SW 1271 (cell line): ENCODE data around the gene SIRT2.

ENCODE experiments used
- DNase-seq, 2 experiments: peaks; one replicate each; lab custom pipeline; 2025; lab: John Stamatoyannopoulos, UW

SIRT2 gene

GRCh38 chr19:38845374-38846024 is 53.9 kb downstream of the SIRT2 start:
- no peak for DNase-seq

GRCh38 chr19:38844093-38844686 is 55.2 kb downstream of the SIRT2 start:
- no peak for DNase-seq

- DNase-seq, result no peak
Observed at GRCh38 chr19:38843175-38843758, 56.2 kb downstream of the SIRT2 start.

GRCh38 chr19:38842439-38843174 is 56.8 kb downstream of the SIRT2 start:
- DNase-seq, result no peak

- DNase-seq, result no peak
Observed at GRCh38 chr19:38841787-38842438, 57.5 kb downstream of the SIRT2 start.

GRCh38 chr19:38841180-38841766 is 58.1 kb downstream of the SIRT2 start:
- no peak for DNase-seq

- DNase-seq, result no peak
Observed at GRCh38 chr19:38840583-38840968, 58.8 kb downstream of the SIRT2 start.

- no peak for DNase-seq
Observed at GRCh38 chr19:38839816-38840582, 59.4 kb downstream of the SIRT2 start.

GRCh38 chr19:38838986-38839761 is 60.2 kb downstream of the SIRT2 start:
- no peak for DNase-seq

GRCh38 chr19:38838208-38838985 is 61.0 kb downstream of the SIRT2 start:
- no peak for DNase-seq

- no peak for DNase-seq
Observed at GRCh38 chr19:38837656-38838121, 61.7 kb downstream of the SIRT2 start.

GRCh38 chr19:38836983-38837626 is 62.3 kb downstream of the SIRT2 start:
- DNase-seq, result no peak

GRCh38 chr19:38836159-38836982 is 63.0 kb downstream of the SIRT2 start:
- DNase-seq, result no peak

- DNase-seq, result no peak
Observed at GRCh38 chr19:38834590-38834989, 64.8 kb downstream of the SIRT2 start.

GRCh38 chr19:38834104-38834490 is 65.3 kb downstream of the SIRT2 start:
- no peak for DNase-seq

GRCh38 chr19:38833092-38833425 is 66.4 kb downstream of the SIRT2 start:
- no peak for DNase-seq

- peak; percentile 25 to 27 for DNase-seq
Observed at GRCh38 chr19:38831142-38831605, 68.2 kb downstream of the SIRT2 start.
